Stimulated activated naive CD8-positive, alpha-beta T cell treated with anti-CD3 and anti-CD28 coated beads, Interleukin-15, Interleukin-2, amounts not matched to agents 100 ng/mL and 50 ng/mL, for 24 hours (primary cell): Measurements from ENCODE around the gene BDKRB2.

Experiments
- H3K27ac Mint-ChIP-seq: one replicate; pipeline ENCODE4 v1.8.0; 2021; ENCODE audit warnings: mild to moderate bottlenecking, mixed read lengths
- H3K27me3 Mint-ChIP-seq: one replicate; pipeline ENCODE4 v1.8.0; 2021; ENCODE audit warnings: mixed read lengths
- H3K36me3 Mint-ChIP-seq: one replicate; pipeline ENCODE4 v1.8.0; 2021; ENCODE audit warnings: low read depth, mixed read lengths
- H3K4me1 Mint-ChIP-seq: one replicate; pipeline ENCODE4 v1.8.0; 2021; ENCODE audit warnings: low read depth, mixed read lengths
- H3K4me3 Mint-ChIP-seq: one replicate; pipeline ENCODE4 v1.8.0; 2021; ENCODE audit warnings: mild to moderate bottlenecking, mixed read lengths
- H3K9me3 Mint-ChIP-seq: one replicate; pipeline ENCODE4 v1.8.0; 2021; ENCODE audit warnings: mixed read lengths

BDKRB2 gene

GRCh38 chr14:96217376-96217913 is 12.8 kb downstream of the BDKRB2 start:
- Mint-ChIP-seq H3K4me3 (no peak overlapping the region), H3K27me3 (peaks cover 9% of the 10 kb centered on the region), H3K4me1 (no peaks in the 10 kb centered on the region), H3K36me3 (no peaks in the 10 kb centered on the region), H3K27ac (no peak overlapping the region), H3K9me3 (peaks cover under 1% of the 10 kb centered on the region)

- Mint-ChIP-seq H3K27me3 (peaks cover 3% of the 10 kb centered on the region), H3K9me3 (no peaks in the 10 kb centered on the region)
These were observed 16.5 kb downstream of the BDKRB2 start for GRCh38 chr14:96221109-96221650.

GRCh38 chr14:96221841-96222240 is 17.2 kb downstream of the BDKRB2 start:
- H3K27ac Mint-ChIP-seq = no peak overlapping the region
- H3K4me3 Mint-ChIP-seq = no peak overlapping the region
- H3K27me3 Mint-ChIP-seq = peaks cover 3% of the 10 kb centered on the region
- H3K36me3 Mint-ChIP-seq = no peaks in the 10 kb centered on the region
- H3K4me1 Mint-ChIP-seq = no peaks in the 10 kb centered on the region
- H3K9me3 Mint-ChIP-seq = no peaks in the 10 kb centered on the region

More at GRCh38 chr14:96221109-96221650, 16.5 kb downstream of the BDKRB2 start:
- H3K4me3 Mint-ChIP-seq = no peak overlapping the region
- no peaks in the 10 kb centered on the region for H3K4me1 Mint-ChIP-seq
- no peak overlapping the region for H3K27ac Mint-ChIP-seq
- H3K36me3 Mint-ChIP-seq = no peaks in the 10 kb centered on the region

- Mint-ChIP-seq H3K4me3 (no peak overlapping the region), H3K9me3 (no peaks in the 10 kb centered on the region), H3K4me1 (no peaks in the 10 kb centered on the region), H3K27me3 (peaks cover 2% of the 10 kb centered on the region), H3K27ac (no peak overlapping the region), H3K36me3 (no peaks in the 10 kb centered on the region)
These were observed 19.9 kb downstream of the BDKRB2 start for GRCh38 chr14:96224480-96225096.

- no peaks in the 10 kb centered on the region for H3K27me3 Mint-ChIP-seq
- H3K9me3 Mint-ChIP-seq = no peaks in the 10 kb centered on the region
These were observed 20.6 kb downstream of the BDKRB2 start for GRCh38 chr14:96225213-96225612.

GRCh38 chr14:96225745-96226151 is 21.1 kb downstream of the BDKRB2 start:
- H3K4me3 Mint-ChIP-seq = no peak overlapping the region
- no peaks in the 10 kb centered on the region for H3K36me3 Mint-ChIP-seq
- no peak overlapping the region for H3K27ac Mint-ChIP-seq
- H3K4me1 Mint-ChIP-seq = no peaks in the 10 kb centered on the region
- H3K9me3 Mint-ChIP-seq = no peaks in the 10 kb centered on the region
- H3K27me3 Mint-ChIP-seq = no peaks in the 10 kb centered on the region

More at GRCh38 chr14:96225213-96225612, 20.6 kb downstream of the BDKRB2 start:
- H3K36me3 Mint-ChIP-seq = no peaks in the 10 kb centered on the region
- no peak overlapping the region for H3K4me3 Mint-ChIP-seq
- no peak overlapping the region for H3K27ac Mint-ChIP-seq
- no peaks in the 10 kb centered on the region for H3K4me1 Mint-ChIP-seq

- Mint-ChIP-seq H3K27me3 (no peaks in the 10 kb centered on the region), H3K9me3 (no peaks in the 10 kb centered on the region), H3K4me1 (no peaks in the 10 kb centered on the region), H3K4me3 (no peak overlapping the region), H3K36me3 (no peaks in the 10 kb centered on the region), H3K27ac (no peak overlapping the region)
These were observed 22.8 kb downstream of the BDKRB2 start for GRCh38 chr14:96227428-96227827.

GRCh38 chr14:96229315-96229714 is 24.7 kb downstream of the BDKRB2 start:
- Mint-ChIP-seq H3K4me1 (no peaks in the 10 kb centered on the region), H3K27me3 (no peaks in the 10 kb centered on the region), H3K27ac (no peak overlapping the region), H3K36me3 (no peaks in the 10 kb centered on the region), H3K9me3 (no peaks in the 10 kb centered on the region), H3K4me3 (no peak overlapping the region)

- H3K4me3 Mint-ChIP-seq = no peak overlapping the region
- H3K27ac Mint-ChIP-seq = no peak overlapping the region
- no peaks in the 10 kb centered on the region for H3K9me3 Mint-ChIP-seq
- no peaks in the 10 kb centered on the region for H3K4me1 Mint-ChIP-seq
- H3K27me3 Mint-ChIP-seq = no peaks in the 10 kb centered on the region
- H3K36me3 Mint-ChIP-seq = no peaks in the 10 kb centered on the region
These were observed 26.4 kb downstream of the BDKRB2 start for GRCh38 chr14:96231056-96231455.

- Mint-ChIP-seq H3K27ac (no peak overlapping the region), H3K4me1 (no peaks in the 10 kb centered on the region), H3K36me3 (no peaks in the 10 kb centered on the region), H3K4me3 (no peak overlapping the region), H3K27me3 (no peaks in the 10 kb centered on the region), H3K9me3 (no peaks in the 10 kb centered on the region)
These were observed 27.0 kb downstream of the BDKRB2 start for GRCh38 chr14:96231526-96232130.

- Mint-ChIP-seq H3K27me3 (no peaks in the 10 kb centered on the region), H3K36me3 (no peaks in the 10 kb centered on the region), H3K27ac (no peak overlapping the region), H3K4me3 (no peak overlapping the region), H3K9me3 (no peaks in the 10 kb centered on the region), H3K4me1 (no peaks in the 10 kb centered on the region)
These were observed 27.9 kb downstream of the BDKRB2 start for GRCh38 chr14:96232506-96232905.

- no peaks in the 10 kb centered on the region for H3K27me3 Mint-ChIP-seq
- no peak overlapping the region for H3K27ac Mint-ChIP-seq
- H3K4me3 Mint-ChIP-seq = no peak overlapping the region
- no peaks in the 10 kb centered on the region for H3K4me1 Mint-ChIP-seq
- no peaks in the 10 kb centered on the region for H3K36me3 Mint-ChIP-seq
- no peaks in the 10 kb centered on the region for H3K9me3 Mint-ChIP-seq
These were observed 29.0 kb downstream of the BDKRB2 start for GRCh38 chr14:96233661-96234060.

- Mint-ChIP-seq H3K4me3 (no peak overlapping the region), H3K27me3 (no peaks in the 10 kb centered on the region), H3K27ac (no peak overlapping the region), H3K9me3 (no peaks in the 10 kb centered on the region), H3K4me1 (no peaks in the 10 kb centered on the region), H3K36me3 (no peaks in the 10 kb centered on the region)
These were observed 30.8 kb downstream of the BDKRB2 start for GRCh38 chr14:96235426-96235825.

GRCh38 chr14:96237641-96238040 is 33.0 kb downstream of the BDKRB2 start:
- H3K27ac Mint-ChIP-seq = no peak overlapping the region
- H3K4me3 Mint-ChIP-seq = no peak overlapping the region
- H3K4me1 Mint-ChIP-seq = no peaks in the 10 kb centered on the region
- H3K27me3 Mint-ChIP-seq = no peaks in the 10 kb centered on the region
- no peaks in the 10 kb centered on the region for H3K9me3 Mint-ChIP-seq
- H3K36me3 Mint-ChIP-seq = no peaks in the 10 kb centered on the region

- H3K27ac Mint-ChIP-seq = no peak overlapping the region
- no peaks in the 10 kb centered on the region for H3K27me3 Mint-ChIP-seq
These were observed 34.1 kb downstream of the BDKRB2 start for GRCh38 chr14:96238676-96239265.

More at GRCh38 chr14:96238676-96239265, 34.1 kb downstream of the BDKRB2 start:
- H3K4me3 Mint-ChIP-seq = no peak overlapping the region
- H3K36me3 Mint-ChIP-seq = no peaks in the 10 kb centered on the region
- no peaks in the 10 kb centered on the region for H3K9me3 Mint-ChIP-seq
- H3K4me1 Mint-ChIP-seq = no peaks in the 10 kb centered on the region
